IMR-90 (cell line): ENCODE measurements around the gene PCGF6. TPM values are rescaled to one million over a fixed set of nuclear protein-coding genes. Genes with fewer than 3 reads are reported as not detected.
A peak's percentile ranks its signal among the peaks of the same experiment; 100 is the strongest.

Experiments used
- ATAC-seq: fragments of 200-7000 bp; cut with Tn5 transposase; 2 replicates; pipeline ENCODE4 v1.9.1; 2020; ENCODE audit warnings: low read depth, mild to moderate bottlenecking, moderate library complexity
- BruUV-seq: library from RNA; stranded (reverse); fragments of 400-500 nt; replicated peaks from 2 replicates; lab custom pipeline; 2021; lab: Mats Ljungman, UMichigan
- CTCF ChIA-PET: fragments of 300-600 bp; formaldehyde crosslinking; extraction: SDS; loops from one replicate; lab custom pipeline; 2021; ENCODE audit warnings: antibody characterized with exemption; lab: Yijun Ruan, JAX
- POLR2A ChIA-PET: fragments of 300-600 bp; sonication (Branson Sonifier 250); formaldehyde crosslinking; loops from one replicate; lab custom pipeline; 2022; ENCODE audit warnings: antibody characterized with exemption; ENCODE audit not compliant: unreplicated experiment; lab: Charles Lee
- DNase-seq: peaks from one replicate; pipeline ENCODE4 v3.0.0; 2013
- H2AFZ ChIP-seq: replicated peaks from 2 replicates; pipeline ENCODE3; 2013; ENCODE audit warnings: low read length, mild to moderate bottlenecking; ENCODE audit not compliant: poor library complexity
- H2AK5ac ChIP-seq: 2 replicates; pipeline ENCODE4 v1.6.1; 2013; ENCODE audit warnings: low read depth, low read length, inconsistent platforms
- H2AK9ac ChIP-seq: replicated peaks from 2 replicates; pipeline ENCODE3; 2013; ENCODE audit warnings: mild to moderate bottlenecking, low read depth, low read length, moderate library complexity; ENCODE audit not compliant: poor library complexity
- H2BK120ac ChIP-seq: 2 replicates; pipeline ENCODE4 v1.6.1; 2013; ENCODE audit warnings: low read depth, low read length, inconsistent platforms
- H2BK15ac ChIP-seq: 3 replicates; pipeline ENCODE4 v1.6.1; 2013; ENCODE audit warnings: low read depth, low read length, inconsistent platforms
- H2BK20ac ChIP-seq: 2 replicates; pipeline ENCODE4 v1.6.1; 2013; ENCODE audit warnings: low read depth, mild to moderate bottlenecking, inconsistent platforms, low read length, moderate library complexity
- H2BK5ac ChIP-seq: 2 replicates; pipeline ENCODE4 v1.6.1; 2013; ENCODE audit warnings: mild to moderate bottlenecking, low read depth, low read length, inconsistent platforms; ENCODE audit not compliant: poor library complexity, severe bottlenecking
- H3K14ac ChIP-seq: replicated peaks from 2 replicates; pipeline ENCODE4 v1.6.1; 2013; ENCODE audit warnings: low read depth, low read length, inconsistent platforms
- H3K18ac ChIP-seq: 2 replicates; pipeline ENCODE4 v1.6.1; 2013; ENCODE audit warnings: low read depth, low read length, control low read depth
- H3K23ac ChIP-seq: 2 replicates; pipeline ENCODE4 v1.6.1; 2013; ENCODE audit warnings: low read depth, low read length, inconsistent platforms
- H3K27ac ChIP-seq: 2 replicates; pipeline ENCODE4 v1.5.1; 2013; ENCODE audit warnings: mild to moderate bottlenecking, control low read depth, low read length; ENCODE audit not compliant: insufficient read depth
- H3K27me3 ChIP-seq: 2 replicates; pipeline ENCODE4 v1.6.1; 2013; ENCODE audit warnings: low read length; ENCODE audit not compliant: control insufficient read depth, insufficient read depth
- H3K36me3 ChIP-seq: 2 replicates; pipeline ENCODE4 v1.6.1; 2013; ENCODE audit warnings: low read length, mixed read lengths; ENCODE audit not compliant: control insufficient read depth, insufficient read depth
- H3K4ac ChIP-seq: 2 replicates; pipeline ENCODE4 v1.6.1; 2013; ENCODE audit warnings: low read depth, low read length, inconsistent platforms
- H3K4me1 ChIP-seq: 2 replicates; pipeline ENCODE4 v1.6.1; 2013; ENCODE audit warnings: low read length, mixed read lengths; ENCODE audit not compliant: control insufficient read depth, insufficient read depth
- H3K4me2 ChIP-seq: 2 replicates; pipeline ENCODE4 v1.6.1; 2013; ENCODE audit warnings: low read depth, mild to moderate bottlenecking, control low read depth, low read length, moderate library complexity
- H3K4me3 ChIP-seq: 2 replicates; pipeline ENCODE4 v1.5.1; 2013; ENCODE audit warnings: low read depth, mild to moderate bottlenecking, control low read depth, low read length, moderate library complexity; ENCODE audit not compliant: insufficient read depth
- H3K56ac ChIP-seq: 2 replicates; pipeline ENCODE4 v1.6.1; 2013; ENCODE audit warnings: low read length, inconsistent platforms; ENCODE audit not compliant: insufficient read depth; ENCODE audit errors: extremely low read depth
- H3K79me1 ChIP-seq, 2 experiments: 2 replicates each; pipeline ENCODE4 v1.6.1; 2013; ENCODE audit warnings: low read length in 2 of 2, inconsistent platforms in 1 of 2, low read depth in 1 of 2
- H3K9ac ChIP-seq: 2 replicates; pipeline ENCODE4 v1.6.1; 2013; ENCODE audit warnings: low read depth, low read length, control low read depth
- H3K9me1 ChIP-seq: 2 replicates; pipeline ENCODE4 v1.6.1; 2013; ENCODE audit warnings: low read length, inconsistent platforms; ENCODE audit not compliant: insufficient read depth
- H3K9me3 ChIP-seq: 2 replicates; pipeline ENCODE4 v1.6.1; 2013; ENCODE audit warnings: low read length; ENCODE audit not compliant: control insufficient read depth, insufficient read depth
- H4K20me1 ChIP-seq: 2 replicates; pipeline ENCODE4 v1.6.1; 2013; ENCODE audit warnings: low read length, inconsistent platforms; ENCODE audit not compliant: insufficient read depth
- H4K5ac ChIP-seq: 2 replicates; pipeline ENCODE4 v1.6.1; 2013; ENCODE audit warnings: mild to moderate bottlenecking, low read depth, low read length, control low read depth
- H4K8ac ChIP-seq, 2 experiments: 2 replicates each; pipeline ENCODE4 v1.6.1; 2013; ENCODE audit warnings: low read depth in 2 of 2, low read length in 2 of 2, control low read depth in 1 of 2, inconsistent platforms in 1 of 2
- H4K91ac ChIP-seq: 2 replicates; pipeline ENCODE4 v1.6.1; 2013; ENCODE audit warnings: low read depth, low read length, inconsistent platforms; ENCODE audit not compliant: insufficient read depth
- BHLHE40 ChIP-seq: fragments of 150-350 bp; IDR thresholded peaks from 2 replicates; pipeline ENCODE4 v1.6.1; 2016; ENCODE audit warnings: mild to moderate bottlenecking, low read depth, low read length
- MXI1 ChIP-seq: IDR thresholded peaks from 2 replicates; pipeline ENCODE4 v1.6.1; 2012; ENCODE audit warnings: low read depth, mild to moderate bottlenecking, low read length, moderate library complexity, borderline replicate concordance
- POLR2A ChIP-seq: IDR thresholded peaks from 2 replicates; pipeline ENCODE4 v1.6.1; 2012; ENCODE audit warnings: mild to moderate bottlenecking, low read depth, low read length
- RAD21 ChIP-seq: IDR thresholded peaks from 2 replicates; pipeline ENCODE4 v1.6.1; 2012; ENCODE audit warnings: low read length, improper control_type of control experiment
- RCOR1 ChIP-seq: IDR thresholded peaks from 2 replicates; pipeline ENCODE4 v1.6.1; 2012; ENCODE audit warnings: mild to moderate bottlenecking, low read length, improper control_type of control experiment; ENCODE audit not compliant: insufficient replicate concordance
- RFX5 ChIP-seq: IDR thresholded peaks from 2 replicates; pipeline ENCODE4 v1.8.0; 2012; ENCODE audit warnings: low read depth, mild to moderate bottlenecking, low read length, moderate library complexity
- SMC3 ChIP-seq: fragments of 150-350 bp; IDR thresholded peaks from 2 replicates; pipeline ENCODE4 v1.6.1; 2016; ENCODE audit warnings: low read depth, mild to moderate bottlenecking, antibody characterized with exemption, low read length, moderate library complexity
- USF2 ChIP-seq: fragments of 150-350 bp; IDR thresholded peaks from 2 replicates; pipeline ENCODE4 v1.6.1; 2017; ENCODE audit warnings: mild to moderate bottlenecking, antibody characterized with exemption, low read length, low read depth
- WGBS, 2 experiments: methylation state at CpG; one replicate each; pipeline versions ENCODE4 v1.1.5 to v1.1.7; 2013; ENCODE audit warnings: missing lambda C conversion rate in 2 of 2; ENCODE audit not compliant: insufficient read length in 1 of 2; ENCODE audit errors: extremely low coverage in 2 of 2; 5-methylcytosine and 5-hydroxymethylcytosine counted together
- dilution Hi-C: fragments of 300-500 bp; cut with HindIII; formaldehyde crosslinking; loops from one replicate; pipeline ENCODE4 v1.14.3; 2018; ENCODE audit warnings: low sequenced_read_pairs; ENCODE audit not compliant: unreplicated experiment
- in situ Hi-C: fragments of 300-500 bp; cut with MboI; formaldehyde crosslinking; loops from 3 replicates; pipeline ENCODE4 v1.14.3; 2019; ENCODE audit warnings: low sequenced_read_pairs, inconsistent platforms, mixed read lengths
- intact Hi-C: fragments of 100-400 bp; cut with micrococcal nuclease; formaldehyde crosslinking; loops from 2 replicates; pipeline ENCODE4 v1.10.0; 2022
- polyA plus RNA-seq, 3 experiments: library from polyadenylated mRNA; depleted of rRNA; stranded (reverse); fragments of >200 nt; gene quantifications; 2 replicates each; pipeline ENCODE4 v1.2.3, GENCODE V29; 2012; ENCODE audit warnings: low replicate concordance in 1 of 3
- total RNA-seq: library from RNA; depleted of rRNA; stranded (reverse); fragments of >200 nt; gene quantifications from 2 replicates; pipeline ENCODE4 v1.2.3, GENCODE V29; 2012
- TF ChIP-seq, protein P1 (sequence below): fragments of 150-350 bp; IDR thresholded peaks from 2 replicates; pipeline ENCODE4 v1.6.1; 2016; ENCODE audit warnings: low read depth, mild to moderate bottlenecking, low read length, moderate library complexity, borderline replicate concordance

The PCGF6 gene
- total and polyA plus RNA-seq, 2 of the 4 experiments (the other 2 are of a cell fraction): 4.9 to 6.5 TPM

- ATAC-seq: peak; percentile 95
Measured at GRCh38 chr10:103265717-103266329, 85.1 kb downstream of the PCGF6 start.

More at GRCh38 chr10:103265717-103266329, 85.1 kb downstream of the PCGF6 start:
- no peak overlapping the region for H2AK9ac ChIP-seq
- H3K36me3 ChIP-seq: no peaks in the 10 kb centered on the region
- peaks cover 2% of the 10 kb centered on the region; the same call in 1 of the 2 replicates for H3K27me3 ChIP-seq
- CTCF ChIA-PET: no interaction called here
- no peak overlapping the region for H4K8ac ChIP-seq
- no peaks in the 10 kb centered on the region for H3K9me1 ChIP-seq
- no peak overlapping the region for H4K5ac ChIP-seq
- no peak overlapping the region for H2BK120ac ChIP-seq
- H3K18ac ChIP-seq: no peak overlapping the region
- no peaks in the 10 kb centered on the region for H3K9me3 ChIP-seq
- TF ChIP-seq POLR2A (no peak), RCOR1 (no peak), BHLHE40 (no peak), SMC3 (no peak), USF2 (no peak), RAD21 (no peak), RFX5 (no peak), MXI1 (no peak)
- TF ChIP-seq, protein P1, sequence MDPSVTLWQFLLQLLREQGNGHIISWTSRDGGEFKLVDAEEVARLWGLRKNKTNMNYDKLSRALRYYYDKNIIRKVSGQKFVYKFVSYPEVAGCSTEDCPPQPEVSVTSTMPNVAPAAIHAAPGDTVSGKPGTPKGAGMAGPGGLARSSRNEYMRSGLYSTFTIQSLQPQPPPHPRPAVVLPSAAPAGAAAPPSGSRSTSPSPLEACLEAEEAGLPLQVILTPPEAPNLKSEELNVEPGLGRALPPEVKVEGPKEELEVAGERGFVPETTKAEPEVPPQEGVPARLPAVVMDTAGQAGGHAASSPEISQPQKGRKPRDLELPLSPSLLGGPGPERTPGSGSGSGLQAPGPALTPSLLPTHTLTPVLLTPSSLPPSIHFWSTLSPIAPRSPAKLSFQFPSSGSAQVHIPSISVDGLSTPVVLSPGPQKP: no peak
- H2AK5ac ChIP-seq: no peak overlapping the region
- no peak overlapping the region for H4K91ac ChIP-seq
- H3K56ac ChIP-seq: no peak overlapping the region
- BruUV-seq: no TSS peak
- no peaks in the 10 kb centered on the region for H3K79me1 ChIP-seq
- H2BK20ac ChIP-seq: no peak overlapping the region
- intact Hi-C loops (no loop called here), in situ Hi-C loops (no loop called here), dilution Hi-C loops (no loop called here)
- WGBS, 2 experiments: 6% methylated on average over 6 of the region's 11 CpGs; no CpG with 5 or more reads in 1 of the 2 experiments
- H3K4me3 ChIP-seq: no peak overlapping the region
- no peak overlapping the region for H3K23ac ChIP-seq
- no peak overlapping the region for H3K4ac ChIP-seq
- H2BK15ac ChIP-seq: no peak overlapping the region
- POLR2A ChIA-PET: no interaction called here
- no peak overlapping the region for H2BK5ac ChIP-seq
- no peak overlapping the region for H3K14ac ChIP-seq
- H3K4me2 ChIP-seq: no peak overlapping the region
- peak; percentile 82 for DNase-seq
- no peaks in the 10 kb centered on the region for H3K4me1 ChIP-seq
- H4K20me1 ChIP-seq: no peaks in the 10 kb centered on the region
- H2AFZ ChIP-seq: no peak overlapping the region
- no peak overlapping the region for H3K27ac ChIP-seq
- H3K9ac ChIP-seq: no peak overlapping the region
